OCI-LY7 (cell line): ENCODE measurements around the gene PROSER2.

Source experiments
- CTCF ChIP-seq: fragments of 200-600 bp; sonication (generic); conservative IDR thresholded peaks from 2 replicates; pipeline ENCODE4 v1.5.1; 2014; ENCODE audit warnings: mild to moderate bottlenecking, antibody characterized with exemption, low read length, moderate library complexity, mixed read lengths
- EZH2phosphoT487 ChIP-seq: fragments of 200-600 bp; sonication (generic); IDR thresholded peaks from 2 replicates; pipeline ENCODE4 v1.6.1; 2018; ENCODE audit warnings: low read depth, borderline replicate concordance, mild to moderate bottlenecking, mixed run types, antibody characterized with exemption, low read length, moderate library complexity, mixed read lengths

- TF ChIP-seq CTCF (no peak), EZH2phosphoT487 (no peak)
Observed at GRCh38 chr10:11804336-11804735, 18.8 kb upstream of the PROSER2 start.
